Common myeloid progenitor, CD34-positive (primary cell): Measurements from ENCODE around the gene DOCK3.
"Not testable (repeated sequence)": the region's sequence is repeated elsewhere in the genome, so short reads cannot be mapped to it uniquely, and the experiment has no call there.

Source experiments
- CTCF ChIA-PET: fragments of 350-600 bp; sonication (Branson Sonifier 250); formaldehyde crosslinking; loops from one replicate; lab custom pipeline; 2021; ENCODE audit warnings: antibody characterized with exemption; lab: Charles Lee
- POLR2A ChIA-PET: fragments of 350-600 bp; sonication (Branson Sonifier 250); formaldehyde crosslinking; loops from one replicate; lab custom pipeline; 2021; ENCODE audit warnings: antibody characterized with exemption; lab: Charles Lee
- DNase-seq, 3 donors: peaks; one replicate each; pipeline versions ENCODE4 v3.0.0 to v3.0.0-alpha.2; 2013
- H3K27ac ChIP-seq, 2 experiments: 1 replicate in 1 of 2; 2 replicates in 1 of 2; pipeline ENCODE4 v1.7.0; 2013; ENCODE audit warnings: inconsistent platforms in 2 of 2, low read length in 2 of 2, mild to moderate bottlenecking in 2 of 2, low read depth in 1 of 2, moderate library complexity in 1 of 2; ENCODE audit not compliant: severe bottlenecking in 2 of 2, insufficient read depth in 1 of 2, poor library complexity in 1 of 2
- H3K27me3 ChIP-seq, 5 experiments: replicated peaks in 2 of 5; 1 replicate in 3 of 5; 2 replicates in 2 of 5; pipeline versions ENCODE4 v1.6.1 to v1.7.0; 2013; ENCODE audit warnings: low read length in 4 of 5, mild to moderate bottlenecking in 2 of 5, moderate library complexity in 2 of 5, inconsistent platforms in 1 of 5; ENCODE audit not compliant: insufficient read depth in 5 of 5, control insufficient read depth in 4 of 5
- H3K36me3 ChIP-seq, 4 experiments: 1 replicate in 2 of 4; 2 replicates in 2 of 4; pipeline versions ENCODE4 v1.6.1 to v1.7.0; 2013; ENCODE audit warnings: low read length in 3 of 4, control low read depth in 1 of 4, mild to moderate bottlenecking in 1 of 4; ENCODE audit not compliant: control insufficient read depth in 4 of 4, insufficient read depth in 4 of 4
- H3K4me1 ChIP-seq, 4 experiments: 1 replicate in 3 of 4; 2 replicates in 1 of 4; pipeline versions ENCODE4 v1.6.1 to v1.7.1; 2013; ENCODE audit warnings: low read length in 3 of 4, mild to moderate bottlenecking in 3 of 4, control low read depth in 1 of 4, inconsistent platforms in 1 of 4, moderate library complexity in 1 of 4; ENCODE audit not compliant: control insufficient read depth in 4 of 4, insufficient read depth in 4 of 4; ENCODE audit errors: control extremely low read depth in 1 of 4
- H3K4me3 ChIP-seq, 7 experiments: 1 replicate in 4 of 7; 2 replicates in 3 of 7; pipeline versions ENCODE4 v1.5.1 to v1.7.0; 2013; ENCODE audit warnings: mild to moderate bottlenecking in 7 of 7, low read length in 6 of 7, moderate library complexity in 6 of 7, inconsistent platforms in 2 of 7, low read depth in 2 of 7, control low read depth in 1 of 7; ENCODE audit not compliant: insufficient read depth in 4 of 7, control insufficient read depth in 1 of 7; ENCODE audit errors: extremely low read depth in 1 of 7
- H3K9me3 ChIP-seq, 5 experiments: 1 replicate in 4 of 5; 2 replicates in 1 of 5; pipeline versions ENCODE4 v1.6.1 to v1.7.1; 2013; ENCODE audit warnings: low read length in 4 of 5, mild to moderate bottlenecking in 2 of 5, inconsistent platforms in 1 of 5, low read depth in 1 of 5, moderate library complexity in 1 of 5; ENCODE audit not compliant: control insufficient read depth in 4 of 5, insufficient read depth in 2 of 5; ENCODE audit errors: control extremely low read depth in 1 of 5
- WGBS: methylation state at CpG from one replicate; pipeline ENCODE4 v1.1.5; 2013; ENCODE audit not compliant: insufficient coverage; 5-methylcytosine and 5-hydroxymethylcytosine counted together

DOCK3 gene

DNA sequence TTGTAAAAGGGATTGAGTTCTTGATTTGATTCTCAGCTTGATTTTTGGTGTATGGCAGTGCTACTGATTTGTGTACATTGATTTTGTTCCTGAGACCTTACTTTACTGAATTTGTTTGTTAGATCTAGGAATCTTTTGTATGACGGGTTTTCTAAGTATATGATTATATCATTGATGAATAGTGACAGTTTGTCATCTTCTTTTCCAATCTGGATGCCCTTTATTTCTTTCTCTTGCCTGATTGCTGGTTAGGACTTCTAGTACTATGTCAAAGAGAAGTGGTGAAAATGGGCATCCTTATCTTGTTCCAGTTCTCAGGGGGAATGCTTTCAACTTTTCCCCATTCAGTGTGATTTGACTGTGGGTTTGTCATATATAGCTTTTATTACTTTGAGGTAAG, 103.0 kb downstream of the DOCK3 start:
- CTCF ChIA-PET, result no interaction called here
- Histone ChIP-seq H3K27me3 (peaks cover 0 to 2% (median 0%) of the 10 kb centered on the region in 5 experiments), H3K36me3 (no peaks in the 10 kb centered on the region), H3K27ac (no peak overlapping the region), H3K4me3 (no peak overlapping the region), H3K4me1 (no peaks in the 10 kb centered on the region), H3K9me3 (peaks cover 0 to 5% (median 0%) of the 10 kb centered on the region in 5 experiments)
- DNase-seq, result no peak
- 100% methylated on average over 1 of the region's 1 CpG for WGBS
- POLR2A ChIA-PET, result no interaction called here

GRCh38 chr3:50781766-50782165, 107.0 kb downstream of the DOCK3 start:
- H3K27me3 ChIP-seq, H3K4me1 ChIP-seq, H3K9me3 ChIP-seq, H3K36me3 ChIP-seq, H3K4me3 ChIP-seq, CTCF ChIA-PET, POLR2A ChIA-PET, H3K27ac ChIP-seq, DNase-seq: not testable (repeated sequence)
- no CpG with 5 or more reads among the region's 3 CpGs for WGBS

- Histone ChIP-seq H3K9me3 (peaks cover 0 to 2% (median 0%) of the 10 kb centered on the region in 5 experiments), H3K27me3 (no peaks in the 10 kb centered on the region), H3K27ac (no peak overlapping the region), H3K4me3 (no peak overlapping the region), H3K36me3 (no peaks in the 10 kb centered on the region), H3K4me1 (no peaks in the 10 kb centered on the region)
- CTCF ChIA-PET, result no interaction called here
- DNase-seq, result no peak
- 98% methylated on average over 5 of the region's 5 CpGs for WGBS
- POLR2A ChIA-PET, result no interaction called here
Observed at GRCh38 chr3:50786631-50787030, 111.9 kb downstream of the DOCK3 start.

DNA sequence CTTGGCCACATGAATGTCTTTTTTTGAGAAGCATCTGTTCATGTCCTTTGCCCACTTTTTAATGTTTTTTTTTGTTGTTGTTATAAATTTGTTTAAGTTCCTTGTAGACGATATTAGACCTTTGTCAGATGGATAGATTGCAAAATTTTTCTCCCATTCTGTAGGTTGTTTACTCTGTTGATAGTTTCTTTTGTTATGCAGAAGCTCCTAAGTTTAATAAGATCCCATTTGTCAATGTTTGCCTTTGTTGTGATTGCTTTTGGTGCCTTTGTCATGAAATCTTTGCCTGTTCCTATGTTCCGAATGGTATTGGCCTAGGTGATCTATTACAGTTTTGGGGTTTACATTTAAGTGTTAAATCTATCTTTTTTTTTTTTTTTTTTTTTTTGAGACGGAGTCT, 116.2 kb downstream of the DOCK3 start:
- CTCF ChIA-PET, H3K36me3 ChIP-seq: not testable (repeated sequence)

GRCh38 chr3:50792568-50792967, 117.8 kb downstream of the DOCK3 start:
- Histone ChIP-seq H3K4me3 (no peak overlapping the region), H3K36me3 (no peaks in the 10 kb centered on the region), H3K4me1 (no peaks in the 10 kb centered on the region), H3K27me3 (no peaks in the 10 kb centered on the region), H3K9me3 (peaks cover 0 to 21% (median 2%) of the 10 kb centered on the region in 5 experiments), H3K27ac (no peak overlapping the region)
- ChIA-PET POLR2A (no interaction called here), CTCF (no interaction called here)
- 100% methylated on average over 2 of the region's 4 CpGs for WGBS
- no peak for DNase-seq

More for the DNA sequence above, 116.2 kb downstream of the DOCK3 start:
- DNase-seq, H3K27ac ChIP-seq, H3K4me3 ChIP-seq, H3K27me3 ChIP-seq, H3K4me1 ChIP-seq, POLR2A ChIA-PET: not testable (repeated sequence)
- no CpG with 5 or more reads among the region's 3 CpGs for WGBS
- H3K9me3 ChIP-seq, result peaks cover 0 to 17% (median 0%) of the 10 kb centered on the region in 5 experiments

- 100% methylated on average over 2 of the region's 27 CpGs for WGBS
- POLR2A ChIA-PET, CTCF ChIA-PET, H3K36me3 ChIP-seq, H3K4me1 ChIP-seq, H3K27me3 ChIP-seq, H3K4me3 ChIP-seq, H3K27ac ChIP-seq, DNase-seq: not testable (repeated sequence)
- H3K9me3 ChIP-seq, result peaks cover 0 to 32% (median 5%) of the 10 kb centered on the region in 5 experiments
Observed at GRCh38 chr3:50803805-50804204, 129.1 kb downstream of the DOCK3 start.

DNA sequence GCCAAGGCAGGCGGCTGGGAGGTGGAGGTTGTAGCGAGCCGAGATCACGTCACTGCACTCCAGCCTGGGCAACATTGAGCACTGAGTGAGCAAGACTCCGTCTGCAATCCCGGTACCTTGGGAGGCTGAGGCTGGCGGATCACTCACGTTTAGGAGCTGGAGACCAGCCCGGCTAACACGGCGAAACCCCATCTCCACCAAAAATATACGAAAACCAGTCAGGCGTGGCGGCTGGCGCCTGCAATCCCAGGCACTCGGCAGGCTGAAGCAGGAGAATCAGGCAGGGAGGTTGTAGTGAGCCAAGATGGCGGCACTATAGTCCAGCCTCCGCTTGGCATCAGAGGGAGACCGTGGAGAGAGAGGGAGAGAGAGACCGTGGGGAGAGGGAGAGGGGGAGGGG, 129.6 kb downstream of the DOCK3 start:
- CTCF ChIA-PET, DNase-seq, POLR2A ChIA-PET, H3K27ac ChIP-seq, H3K36me3 ChIP-seq, H3K4me3 ChIP-seq, H3K4me1 ChIP-seq, H3K27me3 ChIP-seq: not testable (repeated sequence)
- peaks cover 0 to 26% (median 5%) of the 10 kb centered on the region in 5 experiments for H3K9me3 ChIP-seq
- WGBS, result 100% methylated on average over 9 of the region's 20 CpGs
